ENCODE results near the gene HTR2B.

DNA sequence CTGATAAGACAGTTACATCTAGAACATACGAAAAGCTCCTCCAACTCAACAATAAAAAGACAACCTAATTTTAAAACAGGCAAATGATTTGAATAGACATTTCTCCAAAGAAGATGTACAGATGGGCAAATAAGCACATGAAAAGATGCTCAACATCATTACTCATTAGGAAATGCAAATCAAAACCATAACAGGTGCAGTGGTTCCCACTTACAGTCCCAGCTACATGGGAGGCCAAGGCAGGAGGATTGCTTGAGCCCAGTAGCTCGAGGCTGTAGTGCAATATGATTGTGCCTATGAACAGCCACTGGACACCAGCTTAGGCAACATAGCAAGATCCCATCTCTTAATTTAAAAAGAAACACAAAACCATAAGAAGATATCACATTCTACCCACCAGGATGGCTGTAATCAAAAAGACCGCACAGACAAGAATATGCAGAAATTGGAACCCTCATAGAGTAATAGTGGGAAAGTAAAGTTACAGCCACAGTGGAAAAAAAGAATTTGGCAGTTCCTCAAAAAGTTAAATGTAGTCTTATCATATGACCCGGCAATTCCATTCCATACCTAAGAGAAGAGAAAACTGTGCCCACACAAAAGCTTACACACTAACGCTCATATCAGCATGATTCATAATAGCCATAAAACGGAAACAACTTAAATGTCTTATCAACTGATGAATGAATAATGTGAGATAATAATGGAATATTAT lies 43.1 kb upstream of the HTR2B start:
- TF ChIP-seq CTCF (IDR thresholded peaks at IDR 0.05) = no peak
- no peak for TF ChIP-seq POLR2A (IDR thresholded peaks at IDR 0.05)

Data from heart left ventricle (tissue), 13 donors.